Body of pancreas (tissue), 4 donors: ENCODE measurements around the gene LRFN3.

Source experiments
- CTCF ChIP-seq, 7 experiments: fragments of 450-650 bp in 4 of 7; fragments of 200-600 bp in 3 of 7; sonication (generic) in 3 of 7; IDR thresholded peaks; one replicate each; pipeline ENCODE4 v1.5.1; 2016 to 2019; ENCODE audit warnings: antibody characterized with exemption in 7 of 7
- POLR2A ChIP-seq, 3 donors: fragments of 450-650 bp; IDR thresholded peaks; one replicate each; pipeline ENCODE4 v1.6.1; 2016; ENCODE audit warnings: antibody characterized with exemption in 3 of 3, mild to moderate bottlenecking in 2 of 3

- TF ChIP-seq POLR2A (IDR thresholded peaks at IDR 0.05): no peak
- no peak for TF ChIP-seq CTCF (IDR thresholded peaks at IDR 0.05)
Observed at GRCh38 chr19:35990156-35990555, 54.0 kb downstream of the LRFN3 start.
